Stimulated activated CD4-positive, alpha-beta T cell treated with anti-CD3 and anti-CD28 coated beads, Interleukin-4, amount 100 ng/mL, for 24 hours (primary cell): ENCODE results near the gene NMU.
"Not testable (repeated sequence)": the region's sequence is repeated elsewhere in the genome, so short reads cannot be mapped to it uniquely, and the experiment has no call there.

ENCODE experiments used
- DNase-seq: peaks from one replicate; pipeline ENCODE4 v3.0.0-alpha.2; 2020

The NMU gene

GRCh38 chr4:55618546-55619143 lies 17.5 kb downstream of the NMU start:
- DNase-seq, result no peak

GRCh38 chr4:55617587-55618197 lies 18.4 kb downstream of the NMU start:
- no peak for DNase-seq

GRCh38 chr4:55615008-55615407 lies 21.1 kb downstream of the NMU start:
- DNase-seq, result no peak

- DNase-seq, result no peak
These were observed 22.5 kb downstream of the NMU start for GRCh38 chr4:55613621-55614020.

GRCh38 chr4:55612341-55612740 lies 23.8 kb downstream of the NMU start:
- no peak for DNase-seq

- DNase-seq, result no peak
These were observed 24.6 kb downstream of the NMU start for GRCh38 chr4:55611358-55612059.

GRCh38 chr4:55610381-55610780 lies 25.7 kb downstream of the NMU start:
- DNase-seq, result no peak

- no peak for DNase-seq
These were observed 26.7 kb downstream of the NMU start for GRCh38 chr4:55609393-55609866.

GRCh38 chr4:55608591-55608990 lies 27.5 kb downstream of the NMU start:
- DNase-seq, result no peak

- no peak for DNase-seq
These were observed 31.1 kb downstream of the NMU start for GRCh38 chr4:55604996-55605395.

- DNase-seq, result no peak
These were observed 35.5 kb downstream of the NMU start for GRCh38 chr4:55600640-55601039.

GRCh38 chr4:55598641-55599040 lies 37.5 kb downstream of the NMU start:
- DNase-seq, result no peak

- no peak for DNase-seq
These were observed 44.1 kb downstream of the NMU start, which contains the start of gene PDCL2 for GRCh38 chr4:55592014-55592413. PDCL2 (minus strand) TSS chr4:55592245; CDS start chr4:55592109, 136 bp downstream.

- DNase-seq, result no peak
These were observed 47.9 kb downstream of the NMU start for GRCh38 chr4:55588160-55588559.

- not testable (repeated sequence) for DNase-seq
These were observed 53.3 kb downstream of the NMU start for GRCh38 chr4:55582773-55583172.

- DNase-seq, result no peak
These were observed 57.6 kb downstream of the NMU start for GRCh38 chr4:55578341-55579010.

GRCh38 chr4:55575513-55575912 lies 60.6 kb downstream of the NMU start:
- no peak for DNase-seq

- DNase-seq, result no peak
These were observed 61.8 kb downstream of the NMU start for GRCh38 chr4:55574252-55574651.

- no peak for DNase-seq
These were observed 64.3 kb downstream of the NMU start for GRCh38 chr4:55571806-55572205.

- no peak for DNase-seq
These were observed 67.1 kb downstream of the NMU start for GRCh38 chr4:55568905-55569504.

GRCh38 chr4:55561889-55562288 lies 74.2 kb downstream of the NMU start:
- DNase-seq, result no peak

- no peak for DNase-seq
These were observed 76.0 kb downstream of the NMU start for GRCh38 chr4:55560096-55560495.

- DNase-seq, result no peak
These were observed 81.6 kb downstream of the NMU start for GRCh38 chr4:55554453-55555030.
